Lung (tissue), 12 donors: ENCODE measurements around the gene EYA3. TPM values are rescaled to one million over a fixed set of nuclear protein-coding genes. Genes with fewer than 3 reads are reported as not detected.
A peak's percentile ranks its signal among the peaks of the same experiment; 100 is the strongest.

Experiments used
- ATAC-seq: fragments of 200-7000 bp; cut with Tn5 transposase; one replicate; pipeline ENCODE4 v1.9.1; 2020; ENCODE audit warnings: moderate number of reproducible peaks; ENCODE audit not compliant: insufficient read depth, low FRiP score
- DNase-seq, 3 donors: peaks; one replicate each; pipeline ENCODE4 v3.0.0-alpha.2; 2013 to 2017
- H3K27ac ChIP-seq, 2 donors: one replicate each; pipeline ENCODE4 v1.5.1; 2013; ENCODE audit warnings: mild to moderate bottlenecking in 2 of 2, moderate library complexity in 2 of 2, control low read depth in 1 of 2, inconsistent platforms in 1 of 2, low read depth in 1 of 2, low read length in 1 of 2
- H3K27me3 ChIP-seq, 3 donors: one replicate each; pipeline ENCODE4 v1.5.1; 2013; ENCODE audit warnings: low read length in 2 of 3; ENCODE audit not compliant: control insufficient read depth in 3 of 3, insufficient read depth in 3 of 3
- H3K36me3 ChIP-seq, 4 donors: one replicate each; pipeline ENCODE4 v1.5.1; 2013; ENCODE audit warnings: low read length in 4 of 4, mild to moderate bottlenecking in 1 of 4, moderate library complexity in 1 of 4; ENCODE audit not compliant: control insufficient read depth in 4 of 4, insufficient read depth in 4 of 4
- H3K4me1 ChIP-seq, 5 donors: one replicate each; pipeline ENCODE4 v1.5.1; 2013; ENCODE audit warnings: low read length in 5 of 5, mild to moderate bottlenecking in 2 of 5, moderate library complexity in 1 of 5; ENCODE audit not compliant: control insufficient read depth in 5 of 5, insufficient read depth in 5 of 5
- H3K4me3 ChIP-seq: one replicate; pipeline ENCODE4 v1.5.1; 2013; ENCODE audit warnings: mild to moderate bottlenecking, control low read depth, moderate library complexity
- H3K9ac ChIP-seq, 2 donors: one replicate each; pipeline ENCODE4 v1.5.1; 2013; ENCODE audit warnings: low read length in 2 of 2, control low read depth in 1 of 2; ENCODE audit not compliant: insufficient read depth in 1 of 2
- H3K9me3 ChIP-seq, 4 donors: one replicate each; pipeline ENCODE4 v1.5.1; 2013; ENCODE audit warnings: low read length in 3 of 4, mild to moderate bottlenecking in 1 of 4, moderate library complexity in 1 of 4; ENCODE audit not compliant: control insufficient read depth in 4 of 4, insufficient read depth in 3 of 4
- WGBS, 2 donors: extraction: QIAGEN DNeasy Blood & Tissue Kit; methylation state at CpG; one replicate each; pipeline ENCODE4 v1.1.7; 2013; 5-methylcytosine and 5-hydroxymethylcytosine counted together
- polyA plus RNA-seq, 2 donors: library from polyadenylated mRNA; stranded (reverse); fragments of 200-250 nt; gene quantifications; one replicate each; pipeline ENCODE4 v1.2.1, GENCODE V29; 2013
- total RNA-seq, 2 donors: library from RNA; depleted of rRNA in 1 of 2; stranded (reverse); fragments of >200 nt in 1 of 2; gene quantifications; one replicate each; pipeline ENCODE4 v1.2.1, GENCODE V29; 2014 to 2021
- TF ChIP-seq, protein P1 (sequence below): IDR thresholded peaks from 2 replicates; pipeline ENCODE4 v1.5.1; 2012; ENCODE audit warnings: mild to moderate bottlenecking; ENCODE audit errors: control extremely low read depth, extremely low read depth
- donor health status: control.
- donor health status: control.
- donor health status: Bipolar disorder and iron deficiency.
- donor health status: healthy.
- donor health status: DM: yes; HTN: yes; CAD: no.

EYA3 gene
- total and polyA plus RNA-seq, 4 donors: 6.3 to 21.8 (median 13.4) TPM

DNA sequence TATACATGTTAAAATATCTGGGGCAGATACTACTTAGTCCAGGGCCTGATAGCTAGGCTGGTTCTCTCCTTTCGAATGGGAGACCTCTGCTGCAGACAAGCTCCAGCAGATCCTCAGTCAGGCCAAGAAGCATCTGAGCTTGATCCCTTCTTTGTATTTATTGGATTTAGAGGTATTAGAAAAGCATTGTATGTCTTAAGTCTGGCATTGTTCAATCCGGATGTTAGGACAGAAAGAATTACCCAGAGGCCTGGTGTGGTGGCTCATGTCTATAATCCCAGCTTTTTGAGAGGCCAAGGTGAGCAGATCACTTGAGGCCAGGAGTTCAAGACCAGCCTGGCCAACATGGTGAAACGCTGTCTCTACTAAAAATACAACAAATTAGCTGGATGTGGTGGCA is 21.2 kb upstream of the EYA3 start:
- TF ChIP-seq, protein P1, sequence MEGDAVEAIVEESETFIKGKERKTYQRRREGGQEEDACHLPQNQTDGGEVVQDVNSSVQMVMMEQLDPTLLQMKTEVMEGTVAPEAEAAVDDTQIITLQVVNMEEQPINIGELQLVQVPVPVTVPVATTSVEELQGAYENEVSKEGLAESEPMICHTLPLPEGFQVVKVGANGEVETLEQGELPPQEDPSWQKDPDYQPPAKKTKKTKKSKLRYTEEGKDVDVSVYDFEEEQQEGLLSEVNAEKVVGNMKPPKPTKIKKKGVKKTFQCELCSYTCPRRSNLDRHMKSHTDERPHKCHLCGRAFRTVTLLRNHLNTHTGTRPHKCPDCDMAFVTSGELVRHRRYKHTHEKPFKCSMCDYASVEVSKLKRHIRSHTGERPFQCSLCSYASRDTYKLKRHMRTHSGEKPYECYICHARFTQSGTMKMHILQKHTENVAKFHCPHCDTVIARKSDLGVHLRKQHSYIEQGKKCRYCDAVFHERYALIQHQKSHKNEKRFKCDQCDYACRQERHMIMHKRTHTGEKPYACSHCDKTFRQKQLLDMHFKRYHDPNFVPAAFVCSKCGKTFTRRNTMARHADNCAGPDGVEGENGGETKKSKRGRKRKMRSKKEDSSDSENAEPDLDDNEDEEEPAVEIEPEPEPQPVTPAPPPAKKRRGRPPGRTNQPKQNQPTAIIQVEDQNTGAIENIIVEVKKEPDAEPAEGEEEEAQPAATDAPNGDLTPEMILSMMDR: no peak
- no peaks in the 10 kb centered on the region for H3K9me3 ChIP-seq
- no peaks in the 10 kb centered on the region for H3K27me3 ChIP-seq
- no peak overlapping the region for H3K4me3 ChIP-seq
- DNase-seq (no peak), ATAC-seq (no peak)
- WGBS, 2 donors: 95 to 96% methylated on average over 3 of the region's 3 CpGs
- H3K9ac ChIP-seq: no peak overlapping the region
- H3K27ac ChIP-seq: no peak overlapping the region
- H3K4me1 ChIP-seq: peaks cover 0 to 3% (median 0%) of the 10 kb centered on the region in 5 donors
- H3K36me3 ChIP-seq: no peaks in the 10 kb centered on the region

DNA sequence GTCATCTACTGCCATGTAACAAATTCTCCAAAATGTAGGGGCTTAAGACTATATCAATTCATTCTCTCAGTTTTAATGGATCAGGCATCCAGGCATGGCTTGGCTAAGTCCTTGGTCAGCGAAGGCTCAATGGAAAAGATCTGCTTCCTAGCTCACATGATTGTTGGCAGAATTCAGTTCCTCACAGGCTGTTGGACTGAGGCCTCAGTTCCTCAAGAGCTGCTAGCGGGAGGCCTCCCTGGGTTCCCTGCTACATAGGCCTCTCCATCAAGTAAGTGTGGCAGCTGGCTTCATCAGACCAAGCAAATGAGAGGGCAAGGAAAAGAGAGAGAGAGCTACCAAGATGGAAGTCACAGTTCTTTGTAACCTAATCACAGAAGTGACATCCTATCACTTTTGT is 19.6 kb upstream of the EYA3 start:
- Histone ChIP-seq H3K4me1 (peaks cover 0 to 3% (median 0%) of the 10 kb centered on the region in 5 donors), H3K27ac (no peak overlapping the region), H3K9ac (no peak overlapping the region), H3K36me3 (no peaks in the 10 kb centered on the region), H3K4me3 (no peak overlapping the region), H3K27me3 (no peaks in the 10 kb centered on the region), H3K9me3 (no peaks in the 10 kb centered on the region)
- TF ChIP-seq, protein P1: no peak
- DNase-seq (no peak), ATAC-seq (no peak)
- WGBS, 2 donors: 77 to 84% methylated on average over 2 of the region's 2 CpGs

DNA sequence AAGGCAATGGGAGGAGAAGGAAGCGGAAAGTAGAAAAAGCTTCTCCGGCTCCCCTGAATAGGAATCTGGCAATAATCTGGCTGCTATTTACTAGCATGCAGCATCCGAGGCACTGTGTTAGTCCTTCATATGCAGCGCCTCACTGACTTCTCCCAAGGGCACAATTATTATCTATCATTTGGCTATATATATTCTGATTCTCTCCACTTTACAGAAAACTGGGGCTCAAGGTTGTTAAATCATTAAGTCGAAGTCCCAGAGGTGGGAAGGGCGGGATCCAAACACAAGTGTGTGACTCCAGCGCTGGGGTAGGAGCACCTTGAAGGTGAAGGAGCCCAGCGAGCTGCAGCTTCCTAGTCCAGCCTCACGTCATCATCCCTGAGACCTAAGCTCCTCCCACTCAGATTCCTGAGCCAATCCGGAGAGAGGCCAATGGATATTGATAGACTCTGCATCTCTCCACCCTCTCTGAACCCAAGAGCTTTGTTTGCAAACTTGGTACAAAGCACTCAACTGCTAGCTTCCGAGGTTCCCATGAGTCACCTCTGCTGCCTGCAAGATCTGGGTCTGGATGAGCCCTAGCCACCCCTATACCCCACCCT is 16.6 kb upstream of the EYA3 start:
- Histone ChIP-seq H3K27me3 (no peaks in the 10 kb centered on the region), H3K9me3 (no peaks in the 10 kb centered on the region), H3K4me3 (no peak overlapping the region), H3K27ac (no peak overlapping the region), H3K36me3 (no peaks in the 10 kb centered on the region), H3K9ac (no peak overlapping the region), H3K4me1 (peaks cover 0 to 3% (median 0%) of the 10 kb centered on the region in 5 donors)
- TF ChIP-seq, protein P1: no peak
- WGBS, 2 donors: 52 to 73% methylated on average over 11 of the region's 11 CpGs
- DNase-seq (peak; percentile 28 to 37 (median 29)), ATAC-seq (peak; percentile 79)

DNA sequence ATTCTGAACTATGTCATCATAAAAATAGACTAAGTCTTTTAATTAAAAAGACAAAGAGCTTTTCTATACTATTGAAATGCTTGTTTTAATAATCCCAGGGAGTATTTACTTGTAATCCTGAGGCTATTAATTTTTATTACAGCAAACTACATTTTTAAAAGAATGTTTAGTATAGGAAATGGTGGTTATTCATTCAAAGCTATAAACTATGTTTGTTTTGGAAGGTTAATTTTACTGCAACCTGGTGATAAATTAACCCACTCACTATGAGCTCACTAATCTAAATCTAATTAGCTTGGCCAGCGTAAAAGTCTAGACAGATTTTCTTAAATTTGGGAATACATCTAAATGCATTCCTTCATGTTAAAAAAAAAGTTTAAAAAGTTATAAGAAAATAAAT is 13.8 kb upstream of the EYA3 start:
- Histone ChIP-seq H3K9ac (no peak overlapping the region), H3K4me3 (no peak overlapping the region), H3K9me3 (no peaks in the 10 kb centered on the region), H3K27ac (no peak overlapping the region), H3K4me1 (peaks cover 0 to 3% (median 0%) of the 10 kb centered on the region in 5 donors), H3K36me3 (no peaks in the 10 kb centered on the region), H3K27me3 (no peaks in the 10 kb centered on the region)
- 96 to 97% methylated on average over 1 of the region's 1 CpG for WGBS, 2 donors
- TF ChIP-seq, protein P1: no peak
- ATAC-seq (no peak), DNase-seq (no peak)
